Progenitor cell of endocrine pancreas (in vitro differentiated cells): ENCODE data around the gene CFAP221. TPM values are rescaled to one million over a fixed set of nuclear protein-coding genes. Genes with fewer than 3 reads are reported as not detected.

ENCODE experiments used
- DNase-seq: peaks from one replicate; pipeline ENCODE4 v3.0.0; 2021; ENCODE audit warnings: low spot score; ENCODE audit not compliant: unreplicated experiment
- H3K27ac Mint-ChIP-seq: 2 replicates; pipeline ENCODE4 v1.8.0; 2021; ENCODE audit warnings: mild to moderate bottlenecking, moderate library complexity, mixed read lengths
- H3K27me3 Mint-ChIP-seq: 2 replicates; pipeline ENCODE4 v1.8.0; 2021; ENCODE audit warnings: mixed read lengths
- H3K36me3 Mint-ChIP-seq: 2 replicates; pipeline ENCODE4 v1.8.0; 2022; ENCODE audit warnings: mixed read lengths; ENCODE audit not compliant: insufficient read depth
- H3K4me1 Mint-ChIP-seq: 2 replicates; pipeline ENCODE4 v1.8.0; 2021; ENCODE audit warnings: low read depth, mixed read lengths
- H3K4me3 Mint-ChIP-seq: 2 replicates; pipeline ENCODE4 v1.8.0; 2021; ENCODE audit warnings: low read depth, mild to moderate bottlenecking, moderate library complexity, mixed read lengths
- H3K9me3 Mint-ChIP-seq: 2 replicates; pipeline ENCODE4 v1.8.0; 2021; ENCODE audit warnings: low read depth, mixed read lengths
- CTCF ChIP-seq: fragments of 200-600 bp; sonication (generic); IDR thresholded peaks from one replicate; pipeline ENCODE4 v1.5.0; 2021; ENCODE audit warnings: antibody characterized with exemption, mild to moderate bottlenecking; ENCODE audit not compliant: unreplicated experiment
- total RNA-seq: library from RNA; stranded (reverse); gene quantifications from 2 replicates; pipeline ENCODE4 v1.2.1, GENCODE V29; 2021

CFAP221 gene
- total RNA-seq, 1 donor from 2014 or later: 33.0 TPM

GRCh38 chr2:119689218-119689617 is 145.0 kb downstream of the CFAP221 start:
- no peaks in the 10 kb centered on the region for H3K4me1 Mint-ChIP-seq
- H3K9me3 Mint-ChIP-seq: no peaks in the 10 kb centered on the region
- no peak overlapping the region for H3K27ac Mint-ChIP-seq
- H3K4me3 Mint-ChIP-seq: no peak overlapping the region
- peaks cover 8% of the 10 kb centered on the region for H3K36me3 Mint-ChIP-seq
- DNase-seq: no peak
- no peak for TF ChIP-seq CTCF
- no peaks in the 10 kb centered on the region for H3K27me3 Mint-ChIP-seq

- no peak for DNase-seq
Observed at GRCh38 chr2:119691189-119691588, 146.9 kb downstream of the CFAP221 start.

GRCh38 chr2:119691651-119692245 is 147.5 kb downstream of the CFAP221 start:
- no peaks in the 10 kb centered on the region for H3K27me3 Mint-ChIP-seq
- DNase-seq: no peak
- peaks cover 8% of the 10 kb centered on the region for H3K4me1 Mint-ChIP-seq
- H3K27ac Mint-ChIP-seq: no peak overlapping the region
- TF ChIP-seq CTCF: no peak
- H3K36me3 Mint-ChIP-seq: peaks cover 8% of the 10 kb centered on the region
- H3K4me3 Mint-ChIP-seq: no peak overlapping the region
- H3K9me3 Mint-ChIP-seq: no peaks in the 10 kb centered on the region

More at GRCh38 chr2:119691189-119691588, 146.9 kb downstream of the CFAP221 start:
- H3K27me3 Mint-ChIP-seq: no peaks in the 10 kb centered on the region
- no peak overlapping the region for H3K4me3 Mint-ChIP-seq
- H3K4me1 Mint-ChIP-seq: peaks cover 8% of the 10 kb centered on the region
- no peak for TF ChIP-seq CTCF
- H3K9me3 Mint-ChIP-seq: no peaks in the 10 kb centered on the region
- no peak overlapping the region for H3K27ac Mint-ChIP-seq
- peaks cover 8% of the 10 kb centered on the region for H3K36me3 Mint-ChIP-seq

GRCh38 chr2:119692310-119692709 is 148.1 kb downstream of the CFAP221 start:
- Mint-ChIP-seq H3K27ac (no peak overlapping the region), H3K27me3 (no peaks in the 10 kb centered on the region), H3K9me3 (no peaks in the 10 kb centered on the region), H3K4me1 (peaks cover 8% of the 10 kb centered on the region), H3K36me3 (peaks cover 4% of the 10 kb centered on the region), H3K4me3 (no peak overlapping the region)
- DNase-seq: no peak
- TF ChIP-seq CTCF: no peak

GRCh38 chr2:119692954-119693353 is 148.7 kb downstream of the CFAP221 start:
- H3K4me1 Mint-ChIP-seq: peaks cover 8% of the 10 kb centered on the region
- no peak for DNase-seq
- no peak for TF ChIP-seq CTCF
- peaks cover 4% of the 10 kb centered on the region for H3K36me3 Mint-ChIP-seq
- H3K27me3 Mint-ChIP-seq: peaks cover 3% of the 10 kb centered on the region
- H3K9me3 Mint-ChIP-seq: no peaks in the 10 kb centered on the region
- no peak overlapping the region for H3K27ac Mint-ChIP-seq
- no peak overlapping the region for H3K4me3 Mint-ChIP-seq
